GM12878 (cell line): Measurements from ENCODE around the gene CHMP6.

Experiments
- CTCF ChIP-seq, 3 experiments: IDR thresholded peaks in 2 of 3; conservative IDR thresholded peaks in 1 of 3; 2 replicates each; pipeline ENCODE4 v1.5.1; 2011; ENCODE audit warnings: low read depth in 3 of 3, low read length in 3 of 3, mild to moderate bottlenecking in 3 of 3, control low read depth in 2 of 3, moderate library complexity in 2 of 3, inconsistent platforms in 1 of 3, mixed read lengths in 1 of 3; ENCODE audit not compliant: control insufficient read depth in 2 of 3, insufficient read depth in 1 of 3; ENCODE audit errors: extremely low read depth in 1 of 3
- CUX1 ChIP-seq: IDR thresholded peaks from 2 replicates; pipeline ENCODE4 v1.6.1; 2012; ENCODE audit warnings: improper control_type of control experiment, low read depth, low read length; ENCODE audit not compliant: insufficient replicate concordance
- E2F4 ChIP-seq: IDR thresholded peaks from 2 replicates; pipeline ENCODE4 v1.6.1; 2012; ENCODE audit warnings: low read depth, low read length, improper control_type of control experiment
- EZH2 ChIP-seq: IDR thresholded peaks from 2 replicates; pipeline ENCODE4 v1.6.1; 2012; ENCODE audit warnings: low read depth, mild to moderate bottlenecking, control low read depth, inconsistent platforms, low read length, borderline replicate concordance; ENCODE audit not compliant: control insufficient read depth
- FOS ChIP-seq: IDR thresholded peaks from 3 replicates; pipeline ENCODE4 v1.6.1; 2011; ENCODE audit warnings: borderline replicate concordance; ENCODE audit not compliant: insufficient read length; ENCODE audit errors: extremely low read depth
- LARP7 ChIP-seq: fragments of 450-650 bp; IDR thresholded peaks from 2 replicates; pipeline ENCODE4 v1.6.1; 2017; ENCODE audit warnings: mild to moderate bottlenecking
- POLR2A ChIP-seq: IDR thresholded peaks from 2 replicates; pipeline ENCODE4 v1.6.1; 2011; ENCODE audit warnings: low read depth, mild to moderate bottlenecking, low read length
- POLR2AphosphoS5 ChIP-seq: IDR thresholded peaks from 2 replicates; pipeline ENCODE4 v1.6.1; 2011; ENCODE audit warnings: mild to moderate bottlenecking, low read length, inconsistent platforms
- RAD21 ChIP-seq: IDR thresholded peaks from 2 replicates; pipeline ENCODE4 v1.6.1; 2011; ENCODE audit warnings: mild to moderate bottlenecking, low read depth, low read length, moderate library complexity; ENCODE audit not compliant: insufficient read depth
- RAD51 ChIP-seq: fragments of 450-650 bp; IDR thresholded peaks from 2 replicates; pipeline ENCODE4 v1.6.1; 2016; ENCODE audit warnings: moderate library complexity, mild to moderate bottlenecking, inconsistent platforms
- SMC3 ChIP-seq: IDR thresholded peaks from 2 replicates; pipeline ENCODE4 v1.6.1; 2011; ENCODE audit warnings: low read length, improper control_type of control experiment, borderline replicate concordance
- SP1 ChIP-seq: IDR thresholded peaks from one replicate; pipeline ENCODE4 v1.6.1; 2011; ENCODE audit warnings: low read depth, low read length
- ZNF24 ChIP-seq: fragments of 450-650 bp; IDR thresholded peaks from 2 replicates; pipeline ENCODE4 v1.6.1; 2017; ENCODE audit warnings: antibody characterized with exemption, mild to moderate bottlenecking
- TF ChIP-seq, protein P1 (sequence below): fragments of 450-650 bp; IDR thresholded peaks from 2 replicates; pipeline ENCODE4 v1.6.1; 2017; ENCODE audit warnings: mild to moderate bottlenecking

DNA sequence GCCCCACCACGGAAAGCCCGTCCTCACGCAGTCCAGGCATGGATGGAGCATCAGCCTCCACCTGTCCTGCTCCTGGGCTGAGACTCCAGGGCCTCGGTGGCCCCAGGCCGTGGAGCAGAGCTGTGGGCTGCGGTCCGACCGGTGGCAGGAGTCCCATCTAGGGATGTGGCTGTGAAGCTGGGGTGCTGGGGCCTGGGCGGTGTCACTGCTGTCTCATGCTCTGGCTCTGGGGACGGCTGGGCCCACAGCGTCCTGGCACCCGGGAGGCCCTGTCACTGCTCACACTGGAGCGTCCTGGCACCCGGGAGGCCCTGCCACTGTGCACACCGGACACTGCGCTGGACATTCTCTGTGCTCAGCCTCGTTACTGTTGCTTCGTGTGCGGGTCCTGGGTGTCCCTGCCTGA, 51.7 kb downstream of the CHMP6 start:
- no peak for TF ChIP-seq RAD21
- TF ChIP-seq POLR2A: no peak
- no peak for TF ChIP-seq FOS
- TF ChIP-seq EZH2: no peak
- TF ChIP-seq SMC3: no peak
- TF ChIP-seq LARP7: no peak
- no peak for TF ChIP-seq CTCF (IDR thresholded peaks at IDR 0.05 in 2 of 3, conservative IDR thresholded peaks at IDR 0.05 in 1 of 3; ENCODE audit: control insufficient read depth in 2 of 3, extremely low read depth in 1 of 3, insufficient read depth in 1 of 3, low read depth in 3 of 3, low read length in 3 of 3)
- no peak for TF ChIP-seq E2F4
- no peak for TF ChIP-seq CUX1
- TF ChIP-seq, protein P1, sequence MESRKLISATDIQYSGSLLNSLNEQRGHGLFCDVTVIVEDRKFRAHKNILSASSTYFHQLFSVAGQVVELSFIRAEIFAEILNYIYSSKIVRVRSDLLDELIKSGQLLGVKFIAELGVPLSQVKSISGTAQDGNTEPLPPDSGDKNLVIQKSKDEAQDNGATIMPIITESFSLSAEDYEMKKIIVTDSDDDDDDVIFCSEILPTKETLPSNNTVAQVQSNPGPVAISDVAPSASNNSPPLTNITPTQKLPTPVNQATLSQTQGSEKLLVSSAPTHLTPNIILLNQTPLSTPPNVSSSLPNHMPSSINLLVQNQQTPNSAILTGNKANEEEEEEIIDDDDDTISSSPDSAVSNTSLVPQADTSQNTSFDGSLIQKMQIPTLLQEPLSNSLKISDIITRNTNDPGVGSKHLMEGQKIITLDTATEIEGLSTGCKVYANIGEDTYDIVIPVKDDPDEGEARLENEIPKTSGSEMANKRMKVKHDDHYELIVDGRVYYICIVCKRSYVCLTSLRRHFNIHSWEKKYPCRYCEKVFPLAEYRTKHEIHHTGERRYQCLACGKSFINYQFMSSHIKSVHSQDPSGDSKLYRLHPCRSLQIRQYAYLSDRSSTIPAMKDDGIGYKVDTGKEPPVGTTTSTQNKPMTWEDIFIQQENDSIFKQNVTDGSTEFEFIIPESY: no peak
- TF ChIP-seq RAD51: no peak
- TF ChIP-seq SP1: no peak
- no peak for TF ChIP-seq ZNF24
- TF ChIP-seq POLR2AphosphoS5: no peak
